GM06990 (cell line): ENCODE measurements around the gene DSP.

ENCODE experiments used
- DNase-seq: peaks from one replicate; pipeline ENCODE4 v3.0.0-alpha.2; 2011; ENCODE audit not compliant: insufficient read length; ENCODE audit errors: extremely low read depth
- H3K27me3 ChIP-seq: replicated peaks from 2 replicates; pipeline ENCODE4 v1.6.0; 2011; ENCODE audit warnings: low read length; ENCODE audit not compliant: control insufficient read depth, insufficient read depth
- H3K36me3 ChIP-seq: 2 replicates; pipeline ENCODE4 v1.5.1; 2011; ENCODE audit warnings: low read length; ENCODE audit not compliant: control insufficient read depth, insufficient read depth
- H3K4me3 ChIP-seq: replicated peaks from 2 replicates; pipeline ENCODE4 v1.5.1; 2011; ENCODE audit warnings: low read depth, mild to moderate bottlenecking, control low read depth, low read length
- TF ChIP-seq, protein P1 (sequence below): IDR thresholded peaks from 2 replicates; pipeline ENCODE4 v1.5.1; 2011; ENCODE audit warnings: low read length, control low read depth, mild to moderate bottlenecking, inconsistent platforms; ENCODE audit not compliant: insufficient read depth, poor library complexity, severe bottlenecking

DSP gene

GRCh38 chr6:7528565-7528964, 12.9 kb upstream of the DSP start:
- no peak overlapping the region for H3K4me3 ChIP-seq
- TF ChIP-seq, protein P1, sequence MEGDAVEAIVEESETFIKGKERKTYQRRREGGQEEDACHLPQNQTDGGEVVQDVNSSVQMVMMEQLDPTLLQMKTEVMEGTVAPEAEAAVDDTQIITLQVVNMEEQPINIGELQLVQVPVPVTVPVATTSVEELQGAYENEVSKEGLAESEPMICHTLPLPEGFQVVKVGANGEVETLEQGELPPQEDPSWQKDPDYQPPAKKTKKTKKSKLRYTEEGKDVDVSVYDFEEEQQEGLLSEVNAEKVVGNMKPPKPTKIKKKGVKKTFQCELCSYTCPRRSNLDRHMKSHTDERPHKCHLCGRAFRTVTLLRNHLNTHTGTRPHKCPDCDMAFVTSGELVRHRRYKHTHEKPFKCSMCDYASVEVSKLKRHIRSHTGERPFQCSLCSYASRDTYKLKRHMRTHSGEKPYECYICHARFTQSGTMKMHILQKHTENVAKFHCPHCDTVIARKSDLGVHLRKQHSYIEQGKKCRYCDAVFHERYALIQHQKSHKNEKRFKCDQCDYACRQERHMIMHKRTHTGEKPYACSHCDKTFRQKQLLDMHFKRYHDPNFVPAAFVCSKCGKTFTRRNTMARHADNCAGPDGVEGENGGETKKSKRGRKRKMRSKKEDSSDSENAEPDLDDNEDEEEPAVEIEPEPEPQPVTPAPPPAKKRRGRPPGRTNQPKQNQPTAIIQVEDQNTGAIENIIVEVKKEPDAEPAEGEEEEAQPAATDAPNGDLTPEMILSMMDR, result no peak
- no peaks in the 10 kb centered on the region for H3K36me3 ChIP-seq
- no peaks in the 10 kb centered on the region; the same call in 1 of the 2 replicates for H3K27me3 ChIP-seq
- no peak for DNase-seq

GRCh38 chr6:7529141-7529540, 12.3 kb upstream of the DSP start:
- Histone ChIP-seq H3K36me3 (no peaks in the 10 kb centered on the region), H3K4me3 (no peak overlapping the region), H3K27me3 (no peaks in the 10 kb centered on the region; the same call in 1 of the 2 replicates)
- no peak for DNase-seq
- TF ChIP-seq, protein P1, result no peak

DNA sequence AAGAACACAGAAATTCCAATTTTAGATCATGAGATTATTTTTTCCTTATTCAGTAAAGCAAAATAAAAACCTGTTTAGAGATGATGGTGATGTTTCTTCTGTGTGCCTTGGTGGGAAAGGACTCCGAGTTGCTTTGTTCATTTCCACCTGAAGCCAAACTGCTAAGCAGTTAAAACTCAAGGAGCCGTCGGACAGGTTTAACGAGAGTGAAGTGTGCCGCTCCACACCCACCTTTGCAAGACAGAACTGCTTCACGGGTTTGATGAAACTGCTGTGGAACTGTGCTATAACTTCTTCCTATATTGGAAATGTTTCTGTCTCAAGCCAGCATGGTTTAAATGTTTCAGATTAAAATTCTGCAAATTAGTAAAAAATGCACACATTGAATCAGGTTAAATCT, 9.2 kb upstream of the DSP start:
- Histone ChIP-seq H3K27me3 (no peaks in the 10 kb centered on the region; the same call in 1 of the 2 replicates), H3K4me3 (no peak overlapping the region), H3K36me3 (no peaks in the 10 kb centered on the region)
- TF ChIP-seq, protein P1, result no peak
- no peak for DNase-seq

GRCh38 chr6:7532821-7533220, 8.7 kb upstream of the DSP start:
- no peak for DNase-seq
- TF ChIP-seq, protein P1, result no peak
- Histone ChIP-seq H3K36me3 (no peaks in the 10 kb centered on the region), H3K27me3 (no peaks in the 10 kb centered on the region; the same call in 1 of the 2 replicates), H3K4me3 (no peak overlapping the region)

DNA sequence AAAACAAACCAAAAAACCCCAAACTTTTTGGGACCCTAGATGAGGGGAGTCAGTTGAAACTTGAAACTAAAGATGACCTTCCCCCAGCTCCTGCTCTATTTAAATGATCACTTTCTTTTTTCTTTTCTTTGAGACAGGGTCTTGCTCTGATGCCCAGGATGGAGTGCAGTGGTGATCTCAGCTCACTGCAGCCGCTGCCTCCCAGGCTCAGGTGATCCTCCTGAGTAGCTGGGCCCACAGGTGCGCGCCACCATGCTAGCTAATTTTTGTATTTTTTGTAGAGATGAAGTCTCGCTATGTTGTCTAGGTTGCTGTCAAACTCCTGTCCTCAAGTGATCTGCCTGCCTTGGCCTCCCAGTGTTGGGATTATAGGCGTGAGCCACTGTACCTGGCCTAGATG, 7.3 kb upstream of the DSP start:
- TF ChIP-seq, protein P1, result no peak
- H3K27me3 ChIP-seq, result no peaks in the 10 kb centered on the region; the same call in 1 of the 2 replicates
- H3K4me3 ChIP-seq, result no peak overlapping the region
- no peak for DNase-seq
- H3K36me3 ChIP-seq, result no peaks in the 10 kb centered on the region

DNA sequence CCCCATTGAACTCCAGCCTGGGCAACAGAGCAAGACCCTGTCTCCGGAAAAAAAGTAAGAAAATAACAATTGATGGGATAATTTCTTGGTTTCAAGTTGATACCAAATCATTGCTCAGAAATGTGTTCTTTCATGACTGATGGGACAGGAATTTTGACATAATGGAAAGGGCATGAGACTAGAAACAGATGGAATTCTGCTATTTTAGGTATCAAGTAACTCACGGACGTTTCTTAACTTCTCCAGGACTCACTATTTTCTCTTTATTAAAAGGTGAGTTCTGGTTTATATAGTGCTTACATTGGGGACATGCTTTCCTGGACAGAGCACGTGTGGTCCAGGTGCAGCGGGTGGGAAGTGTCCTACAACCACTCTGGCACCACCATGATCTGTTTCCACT, 6.0 kb upstream of the DSP start:
- Histone ChIP-seq H3K4me3 (no peak overlapping the region), H3K36me3 (no peaks in the 10 kb centered on the region), H3K27me3 (no peaks in the 10 kb centered on the region)
- TF ChIP-seq, protein P1, result no peak
- no peak for DNase-seq
